IMR-90 (cell line): Measurements from ENCODE around the gene RHOC. TPM values are rescaled to one million over a fixed set of nuclear protein-coding genes. Genes with fewer than 3 reads are reported as not detected.

Experiments used
- ATAC-seq: fragments of 200-7000 bp; cut with Tn5 transposase; 2 replicates; pipeline ENCODE4 v1.9.1; 2020; ENCODE audit warnings: low read depth, mild to moderate bottlenecking, moderate library complexity
- BruUV-seq: library from RNA; stranded (reverse); fragments of 400-500 nt; replicated peaks from 2 replicates; lab custom pipeline; 2021; lab: Mats Ljungman, UMichigan
- CTCF ChIA-PET: fragments of 300-600 bp; formaldehyde crosslinking; extraction: SDS; loops from one replicate; lab custom pipeline; 2021; ENCODE audit warnings: antibody characterized with exemption; lab: Yijun Ruan, JAX
- POLR2A ChIA-PET: fragments of 300-600 bp; sonication (Branson Sonifier 250); formaldehyde crosslinking; loops from one replicate; lab custom pipeline; 2022; ENCODE audit warnings: antibody characterized with exemption; ENCODE audit not compliant: unreplicated experiment; lab: Charles Lee
- DNase-seq: peaks from one replicate; pipeline ENCODE4 v3.0.0; 2013
- H2AFZ ChIP-seq: replicated peaks from 2 replicates; pipeline ENCODE3; 2013; ENCODE audit warnings: low read length, mild to moderate bottlenecking; ENCODE audit not compliant: poor library complexity
- H2AK5ac ChIP-seq: 2 replicates; pipeline ENCODE4 v1.6.1; 2013; ENCODE audit warnings: low read depth, low read length, inconsistent platforms
- H2AK9ac ChIP-seq: replicated peaks from 2 replicates; pipeline ENCODE3; 2013; ENCODE audit warnings: mild to moderate bottlenecking, low read depth, low read length, moderate library complexity; ENCODE audit not compliant: poor library complexity
- H2BK120ac ChIP-seq: 2 replicates; pipeline ENCODE4 v1.6.1; 2013; ENCODE audit warnings: low read depth, low read length, inconsistent platforms
- H2BK15ac ChIP-seq: 3 replicates; pipeline ENCODE4 v1.6.1; 2013; ENCODE audit warnings: low read depth, low read length, inconsistent platforms
- H2BK20ac ChIP-seq: 2 replicates; pipeline ENCODE4 v1.6.1; 2013; ENCODE audit warnings: low read depth, mild to moderate bottlenecking, inconsistent platforms, low read length, moderate library complexity
- H2BK5ac ChIP-seq: 2 replicates; pipeline ENCODE4 v1.6.1; 2013; ENCODE audit warnings: mild to moderate bottlenecking, low read depth, low read length, inconsistent platforms; ENCODE audit not compliant: poor library complexity, severe bottlenecking
- H3K14ac ChIP-seq: replicated peaks from 2 replicates; pipeline ENCODE4 v1.6.1; 2013; ENCODE audit warnings: low read depth, low read length, inconsistent platforms
- H3K18ac ChIP-seq: 2 replicates; pipeline ENCODE4 v1.6.1; 2013; ENCODE audit warnings: low read depth, low read length, control low read depth
- H3K23ac ChIP-seq: 2 replicates; pipeline ENCODE4 v1.6.1; 2013; ENCODE audit warnings: low read depth, low read length, inconsistent platforms
- H3K27ac ChIP-seq: 2 replicates; pipeline ENCODE4 v1.5.1; 2013; ENCODE audit warnings: mild to moderate bottlenecking, control low read depth, low read length; ENCODE audit not compliant: insufficient read depth
- H3K27me3 ChIP-seq: 2 replicates; pipeline ENCODE4 v1.6.1; 2013; ENCODE audit warnings: low read length; ENCODE audit not compliant: control insufficient read depth, insufficient read depth
- H3K36me3 ChIP-seq: 2 replicates; pipeline ENCODE4 v1.6.1; 2013; ENCODE audit warnings: low read length, mixed read lengths; ENCODE audit not compliant: control insufficient read depth, insufficient read depth
- H3K4ac ChIP-seq: 2 replicates; pipeline ENCODE4 v1.6.1; 2013; ENCODE audit warnings: low read depth, low read length, inconsistent platforms
- H3K4me1 ChIP-seq: 2 replicates; pipeline ENCODE4 v1.6.1; 2013; ENCODE audit warnings: low read length, mixed read lengths; ENCODE audit not compliant: control insufficient read depth, insufficient read depth
- H3K4me2 ChIP-seq: 2 replicates; pipeline ENCODE4 v1.6.1; 2013; ENCODE audit warnings: low read depth, mild to moderate bottlenecking, control low read depth, low read length, moderate library complexity
- H3K4me3 ChIP-seq: 2 replicates; pipeline ENCODE4 v1.5.1; 2013; ENCODE audit warnings: low read depth, mild to moderate bottlenecking, control low read depth, low read length, moderate library complexity; ENCODE audit not compliant: insufficient read depth
- H3K56ac ChIP-seq: 2 replicates; pipeline ENCODE4 v1.6.1; 2013; ENCODE audit warnings: low read length, inconsistent platforms; ENCODE audit not compliant: insufficient read depth; ENCODE audit errors: extremely low read depth
- H3K79me1 ChIP-seq, 2 experiments: 2 replicates each; pipeline ENCODE4 v1.6.1; 2013; ENCODE audit warnings: low read length in 2 of 2, inconsistent platforms in 1 of 2, low read depth in 1 of 2
- H3K9ac ChIP-seq: 2 replicates; pipeline ENCODE4 v1.6.1; 2013; ENCODE audit warnings: low read depth, low read length, control low read depth
- H3K9me1 ChIP-seq: 2 replicates; pipeline ENCODE4 v1.6.1; 2013; ENCODE audit warnings: low read length, inconsistent platforms; ENCODE audit not compliant: insufficient read depth
- H3K9me3 ChIP-seq: 2 replicates; pipeline ENCODE4 v1.6.1; 2013; ENCODE audit warnings: low read length; ENCODE audit not compliant: control insufficient read depth, insufficient read depth
- H4K20me1 ChIP-seq: 2 replicates; pipeline ENCODE4 v1.6.1; 2013; ENCODE audit warnings: low read length, inconsistent platforms; ENCODE audit not compliant: insufficient read depth
- H4K5ac ChIP-seq: 2 replicates; pipeline ENCODE4 v1.6.1; 2013; ENCODE audit warnings: mild to moderate bottlenecking, low read depth, low read length, control low read depth
- H4K8ac ChIP-seq, 2 experiments: 2 replicates each; pipeline ENCODE4 v1.6.1; 2013; ENCODE audit warnings: low read depth in 2 of 2, low read length in 2 of 2, control low read depth in 1 of 2, inconsistent platforms in 1 of 2
- H4K91ac ChIP-seq: 2 replicates; pipeline ENCODE4 v1.6.1; 2013; ENCODE audit warnings: low read depth, low read length, inconsistent platforms; ENCODE audit not compliant: insufficient read depth
- FOS ChIP-seq: fragments of 150-350 bp; IDR thresholded peaks from 2 replicates; pipeline ENCODE4 v1.6.1; 2016; ENCODE audit warnings: low read depth, low read length
- MAZ ChIP-seq: IDR thresholded peaks from 2 replicates; pipeline ENCODE4 v1.6.1; 2012; ENCODE audit warnings: low read depth, mild to moderate bottlenecking, low read length, improper control_type of control experiment, moderate library complexity, borderline replicate concordance
- MXI1 ChIP-seq: IDR thresholded peaks from 2 replicates; pipeline ENCODE4 v1.6.1; 2012; ENCODE audit warnings: low read depth, mild to moderate bottlenecking, low read length, moderate library complexity, borderline replicate concordance
- POLR2A ChIP-seq: IDR thresholded peaks from 2 replicates; pipeline ENCODE4 v1.6.1; 2012; ENCODE audit warnings: mild to moderate bottlenecking, low read depth, low read length
- RAD21 ChIP-seq: IDR thresholded peaks from 2 replicates; pipeline ENCODE4 v1.6.1; 2012; ENCODE audit warnings: low read length, improper control_type of control experiment
- RFX5 ChIP-seq: IDR thresholded peaks from 2 replicates; pipeline ENCODE4 v1.8.0; 2012; ENCODE audit warnings: low read depth, mild to moderate bottlenecking, low read length, moderate library complexity
- SMC3 ChIP-seq: fragments of 150-350 bp; IDR thresholded peaks from 2 replicates; pipeline ENCODE4 v1.6.1; 2016; ENCODE audit warnings: low read depth, mild to moderate bottlenecking, antibody characterized with exemption, low read length, moderate library complexity
- WGBS, 2 experiments: methylation state at CpG; one replicate each; pipeline versions ENCODE4 v1.1.5 to v1.1.7; 2013; ENCODE audit warnings: missing lambda C conversion rate in 2 of 2; ENCODE audit not compliant: insufficient read length in 1 of 2; ENCODE audit errors: extremely low coverage in 2 of 2; 5-methylcytosine and 5-hydroxymethylcytosine counted together
- dilution Hi-C: fragments of 300-500 bp; cut with HindIII; formaldehyde crosslinking; loops from one replicate; pipeline ENCODE4 v1.14.3; 2018; ENCODE audit warnings: low sequenced_read_pairs; ENCODE audit not compliant: unreplicated experiment
- in situ Hi-C: fragments of 300-500 bp; cut with MboI; formaldehyde crosslinking; loops from 3 replicates; pipeline ENCODE4 v1.14.3; 2019; ENCODE audit warnings: low sequenced_read_pairs, inconsistent platforms, mixed read lengths
- intact Hi-C: fragments of 100-400 bp; cut with micrococcal nuclease; formaldehyde crosslinking; loops from 2 replicates; pipeline ENCODE4 v1.10.0; 2022
- polyA plus RNA-seq, 3 experiments: library from polyadenylated mRNA; depleted of rRNA; stranded (reverse); fragments of >200 nt; gene quantifications; 2 replicates each; pipeline ENCODE4 v1.2.3, GENCODE V29; 2012; ENCODE audit warnings: low replicate concordance in 1 of 3
- total RNA-seq: library from RNA; depleted of rRNA; stranded (reverse); fragments of >200 nt; gene quantifications from 2 replicates; pipeline ENCODE4 v1.2.3, GENCODE V29; 2012
- TF ChIP-seq, protein P1 (sequence below): fragments of 150-350 bp; IDR thresholded peaks from 2 replicates; pipeline ENCODE4 v1.6.1; 2017; ENCODE audit warnings: mild to moderate bottlenecking, antibody characterized with exemption, low read length, low read depth

The RHOC gene
- total and polyA plus RNA-seq, 2 of the 4 experiments (the other 2 are of a cell fraction): 764 to 839 TPM

DNA sequence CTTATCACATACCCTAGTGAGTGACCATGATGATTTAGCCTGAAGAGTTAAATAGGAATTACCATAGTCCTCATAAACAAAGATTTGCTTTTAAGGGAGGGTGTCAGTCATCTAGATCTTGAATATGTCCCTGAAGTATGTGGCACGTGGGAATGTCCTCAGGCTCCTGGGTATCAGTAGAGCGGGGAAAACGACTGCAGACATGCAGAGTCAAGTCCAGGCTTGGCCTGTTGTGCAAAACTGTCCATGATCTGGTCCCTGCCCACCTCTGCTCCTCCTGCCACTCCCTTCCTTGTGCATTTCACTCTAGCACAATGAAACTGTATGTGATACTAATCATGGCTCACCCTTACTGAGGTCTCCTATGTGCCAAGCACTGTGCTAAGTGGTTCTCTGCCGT lies 19.6 kb downstream of the RHOC start:
- H3K9me3 ChIP-seq: no peaks in the 10 kb centered on the region
- H3K36me3 ChIP-seq: peaks cover 22% of the 10 kb centered on the region
- BruUV-seq: no TSS peak
- peaks cover 20 to 66% of the 10 kb centered on the region in 2 experiments for H3K79me1 ChIP-seq
- H2AK9ac ChIP-seq: no peak overlapping the region
- no peak overlapping the region for H3K4me2 ChIP-seq
- no peak overlapping the region for H2BK120ac ChIP-seq
- intact Hi-C loops (no loop called here), in situ Hi-C loops (no loop called here), dilution Hi-C loops (no loop called here)
- peaks cover 21% of the 10 kb centered on the region for H3K9me1 ChIP-seq
- no peak overlapping the region for H2AFZ ChIP-seq
- no peak overlapping the region for H3K56ac ChIP-seq
- peaks cover 15% of the 10 kb centered on the region; the same call in 1 of the 2 replicates for H4K20me1 ChIP-seq
- no peaks in the 10 kb centered on the region for H3K27me3 ChIP-seq
- H3K18ac ChIP-seq: no peak overlapping the region
- H4K5ac ChIP-seq: no peak overlapping the region; the same call in 1 of the 2 replicates
- ChIA-PET POLR2A (no interaction called here), CTCF (no interaction called here)
- H4K8ac ChIP-seq: no peak overlapping the region
- H3K4ac ChIP-seq: no peak overlapping the region
- TF ChIP-seq MXI1 (no peak), POLR2A (no peak), SMC3 (no peak), RAD21 (no peak), RFX5 (no peak), FOS (no peak), MAZ (no peak)
- TF ChIP-seq, protein P1, sequence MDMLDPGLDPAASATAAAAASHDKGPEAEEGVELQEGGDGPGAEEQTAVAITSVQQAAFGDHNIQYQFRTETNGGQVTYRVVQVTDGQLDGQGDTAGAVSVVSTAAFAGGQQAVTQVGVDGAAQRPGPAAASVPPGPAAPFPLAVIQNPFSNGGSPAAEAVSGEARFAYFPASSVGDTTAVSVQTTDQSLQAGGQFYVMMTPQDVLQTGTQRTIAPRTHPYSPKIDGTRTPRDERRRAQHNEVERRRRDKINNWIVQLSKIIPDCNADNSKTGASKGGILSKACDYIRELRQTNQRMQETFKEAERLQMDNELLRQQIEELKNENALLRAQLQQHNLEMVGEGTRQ: no peak
- H3K23ac ChIP-seq: no peak overlapping the region
- no peak overlapping the region for H2BK15ac ChIP-seq
- H2AK5ac ChIP-seq: no peak overlapping the region
- ATAC-seq (no peak), DNase-seq (no peak)
- H2BK5ac ChIP-seq: no peak overlapping the region
- H3K4me1 ChIP-seq: peaks cover 4% of the 10 kb centered on the region
- no peak overlapping the region for H3K4me3 ChIP-seq
- H4K91ac ChIP-seq: no peak overlapping the region
- H3K14ac ChIP-seq: no peak overlapping the region
- H2BK20ac ChIP-seq: no peak overlapping the region
- 100% methylated on average over 1 of the region's 4 CpGs; no CpG with 5 or more reads in 1 of the 2 experiments for WGBS, 2 experiments
- H3K9ac ChIP-seq: no peak overlapping the region
- H3K27ac ChIP-seq: no peak overlapping the region
